Glomerular visceral epithelial cell (primary cell): ENCODE data around the gene ITGA4.

Source experiments
- DNase-seq: peaks from one replicate; pipeline ENCODE4 v3.0.0-alpha.2; 2016; ENCODE audit errors: extremely low spot score

ITGA4 gene

DNA sequence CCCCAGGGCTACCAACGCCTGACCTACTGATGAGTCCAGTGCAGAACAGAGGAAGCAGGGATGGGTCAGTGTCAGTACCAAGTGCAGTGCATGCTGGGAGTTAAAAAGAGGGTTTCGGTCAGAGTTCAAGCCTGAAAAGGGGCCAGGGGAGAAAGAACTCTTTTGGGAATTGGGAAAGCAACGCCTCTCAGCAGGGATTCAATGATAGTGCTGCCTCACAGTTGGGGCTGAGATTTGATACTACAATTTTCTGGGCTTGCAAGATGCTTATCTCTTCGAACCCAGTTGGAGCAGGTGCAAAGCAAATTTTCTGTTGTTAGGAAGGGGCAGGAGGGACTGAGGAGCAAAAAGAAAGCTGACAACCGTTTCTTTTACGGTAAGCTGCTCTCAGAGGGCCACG, 117.1 kb downstream of the ITGA4 start:
- DNase-seq = no peak

DNA sequence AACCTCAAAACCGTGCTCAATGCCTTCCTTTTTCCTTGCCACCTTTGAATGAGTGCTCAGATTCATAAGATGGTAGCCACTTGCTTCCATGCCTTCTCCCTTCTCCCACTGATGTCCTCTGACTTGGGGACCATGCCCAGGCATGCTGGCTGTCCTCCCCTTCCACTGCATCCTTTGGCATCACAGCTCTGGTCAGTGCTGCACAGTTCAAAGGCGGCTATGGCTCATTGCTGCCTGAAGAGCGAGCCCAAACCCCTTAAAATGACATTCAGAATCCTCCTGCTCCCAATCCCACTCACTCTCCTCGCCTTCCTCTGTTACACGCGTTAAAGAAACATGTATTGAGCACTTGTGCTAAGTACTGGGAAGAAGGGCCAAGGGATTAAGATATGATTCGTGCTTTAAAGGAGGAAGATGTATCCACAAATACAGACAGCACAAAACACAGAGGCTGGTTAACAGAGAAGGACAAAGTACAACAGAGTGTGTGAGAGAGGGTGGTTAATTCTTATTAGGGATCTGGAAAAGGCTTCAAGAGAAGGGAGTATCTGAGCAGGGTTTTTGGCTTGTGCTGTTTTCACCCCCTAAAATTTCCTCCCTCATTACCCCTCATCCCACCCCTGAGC, 118.0 kb downstream of the ITGA4 start:
- DNase-seq = no peak

DNA sequence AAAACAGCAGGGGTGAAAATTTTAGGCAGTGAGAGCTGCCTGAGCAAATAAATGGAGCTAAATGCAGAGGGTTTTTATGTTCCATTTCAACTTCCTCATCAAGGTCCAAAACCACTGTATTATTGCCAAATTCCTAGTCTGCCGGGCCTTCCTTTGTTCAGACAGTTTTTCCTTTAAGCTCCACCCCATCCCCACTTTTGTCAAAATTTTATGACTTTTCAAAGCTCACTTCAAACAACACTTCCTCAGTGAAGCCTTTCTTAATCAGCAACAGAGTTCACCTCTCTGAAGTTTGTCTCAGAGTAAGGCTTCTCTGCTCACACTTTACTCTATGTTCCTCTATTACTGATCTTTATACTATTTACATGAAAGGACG, 118.5 kb downstream of the ITGA4 start:
- no peak for DNase-seq

DNA sequence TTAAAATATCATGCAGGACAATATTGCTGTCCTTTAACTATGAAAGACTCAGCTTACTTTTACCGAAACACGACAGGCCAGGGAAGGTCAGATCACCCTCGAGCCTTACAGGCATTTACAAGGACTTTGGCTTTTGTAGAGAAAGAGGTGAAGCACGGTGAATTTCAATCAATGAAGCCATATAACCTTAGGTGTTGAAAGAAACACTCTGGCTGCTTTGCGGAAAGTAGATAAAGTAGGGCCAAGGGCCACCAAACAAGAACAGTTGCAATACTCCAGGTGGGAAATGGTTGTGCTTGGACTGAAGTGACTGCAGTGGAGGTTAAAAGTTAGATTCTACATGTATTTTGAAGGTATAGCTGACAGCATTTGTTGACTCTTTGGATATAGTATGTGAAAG, 119.2 kb downstream of the ITGA4 start:
- DNase-seq = no peak

DNA sequence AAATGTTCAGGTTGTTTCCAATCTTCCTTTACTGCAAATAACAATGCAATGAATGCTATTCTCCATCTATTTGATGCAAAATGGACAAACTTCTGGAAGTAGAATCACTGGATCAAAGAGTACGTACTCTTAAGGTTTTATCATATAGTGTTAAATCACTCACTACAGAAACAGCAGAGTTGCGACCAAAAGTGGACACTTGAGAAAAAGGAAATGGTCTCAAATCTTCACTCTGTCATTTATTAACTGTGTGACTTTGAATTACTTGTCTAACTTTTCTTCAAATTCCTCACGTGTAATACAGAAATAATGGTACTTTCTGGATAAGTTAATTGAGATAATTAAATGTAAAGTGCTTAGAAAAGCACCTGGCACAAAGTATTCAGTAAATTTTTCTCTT, 121.6 kb downstream of the ITGA4 start:
- DNase-seq = no peak

DNA sequence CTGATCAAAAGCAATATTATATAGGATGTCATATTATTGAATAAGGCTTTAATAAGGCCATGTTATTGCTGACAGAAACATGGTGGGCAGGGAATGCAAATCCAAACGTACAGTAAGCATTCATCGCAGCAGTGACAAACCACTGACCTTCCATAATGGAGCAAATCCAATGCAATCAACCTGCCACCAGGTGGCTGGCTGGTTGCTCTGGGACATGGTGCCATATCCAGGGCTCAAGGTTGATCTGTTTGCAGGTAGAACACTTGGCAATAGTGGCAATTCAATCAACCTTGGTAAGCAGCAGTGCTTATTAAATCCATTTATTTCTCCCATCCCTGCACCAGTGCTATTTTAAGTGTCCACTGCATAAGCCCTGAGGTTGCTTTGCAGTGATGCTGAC, 124.3 kb downstream of the ITGA4 start:
- DNase-seq = no peak

DNA sequence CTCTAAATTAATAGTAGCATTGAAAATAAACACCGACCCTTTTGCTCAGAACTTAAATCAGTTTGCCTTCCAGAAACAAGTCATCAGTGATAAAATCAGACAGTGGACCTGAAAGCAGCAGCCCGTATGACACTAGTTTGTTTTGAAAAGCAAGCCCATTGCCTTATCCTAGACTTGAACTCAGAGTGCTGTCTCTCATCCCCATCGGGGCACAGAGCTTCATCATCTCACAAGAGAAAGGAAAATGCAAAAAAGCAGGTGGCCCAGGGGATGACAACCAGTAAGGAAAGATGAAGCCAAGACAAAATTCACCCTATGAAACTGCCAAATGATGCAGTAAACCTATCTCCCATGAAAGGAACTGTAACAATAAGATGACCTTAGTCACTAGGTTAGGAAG, 128.5 kb downstream of the ITGA4 start:
- no peak for DNase-seq
